ENCODE measurements around the gene GNB4. TPM values are rescaled to one million over a fixed set of nuclear protein-coding genes. Genes with fewer than 3 reads are reported as not detected.

GNB4 gene
- polyA plus RNA-seq, 1 of the 3 experiments (the other 2 are of a cell fraction), result 8.7 TPM

GRCh38 chr3:179488213-179488612 lies 36.9 kb upstream of the GNB4 start:
- no peaks in the 10 kb centered on the region for H3K27me3 ChIP-seq (ENCODE audit: insufficient read depth)
- no peaks in the 10 kb centered on the region for H4K20me1 ChIP-seq (ENCODE audit: insufficient read depth)
- 0 out of 2 replicates have a peak, but pooled peaks cover 2% of the 10 kb centered on the region for H3K9me3 ChIP-seq
- POLR2A ChIA-PET, result no interaction called here
- CTCF ChIA-PET, result no interaction called here
- no peaks in the 10 kb centered on the region for H3K79me2 ChIP-seq (ENCODE audit: insufficient read depth)
- H3F3A ChIP-seq (replicated peaks; ENCODE audit: insufficient read depth), result no peaks in the 10 kb centered on the region
- H3K27ac ChIP-seq (ENCODE audit: low read depth in 2 of 2, low read length in 1 of 2), result no peak overlapping the region
- H3K36me3 ChIP-seq (replicated peaks in 1 of 2; ENCODE audit: control insufficient read depth in 1 of 2, insufficient read depth in 2 of 2, low read length in 1 of 2), result no peaks in the 10 kb centered on the region
- no peaks in the 10 kb centered on the region for H3K9me2 ChIP-seq
- H3K4me1 ChIP-seq (ENCODE audit: control insufficient read depth in 1 of 2, insufficient read depth in 2 of 2, low read depth in 1 of 2, low read length in 1 of 2), result no peaks in the 10 kb centered on the region
- H3K4me3 ChIP-seq (ENCODE audit: low read depth in 2 of 2, low read length in 1 of 2), result no peak overlapping the region
- TF ChIP-seq CHD2 (IDR thresholded peaks at IDR 0.05; ENCODE audit: low read length, partially characterized antibody) (no peak), YY1 (IDR thresholded peaks at IDR 0.05; ENCODE audit: low read depth) (no peak), NFIC (IDR thresholded peaks at IDR 0.05; ENCODE audit: borderline replicate concordance) (no peak), FOSL2 (IDR thresholded peaks at IDR 0.05; ENCODE audit: borderline replicate concordance, low read depth) (no peak), USF2 (IDR thresholded peaks at IDR 0.05; ENCODE audit: borderline replicate concordance, low read depth, low read length) (no peak), ELF1 (IDR thresholded peaks at IDR 0.05) (no peak), MAX (IDR thresholded peaks at IDR 0.05; ENCODE audit: low read depth) (no peak)
- no peak overlapping the region for H3K4me2 ChIP-seq
- no peak overlapping the region for H2AFZ ChIP-seq (ENCODE audit: low read depth)
- H3K9ac ChIP-seq, result no peak overlapping the region
- no peak for DNase-seq

GRCh38 chr3:179486806-179487205 lies 35.5 kb upstream of the GNB4 start:
- TF ChIP-seq POLR2AphosphoS5 (IDR thresholded peaks at IDR 0.05; ENCODE audit: low read depth, low read length), result no peak
- no peak for TF ChIP-seq JUND (IDR thresholded peaks at IDR 0.05)
- TF ChIP-seq RXRA (IDR thresholded peaks at IDR 0.05; ENCODE audit: borderline replicate concordance, low read depth), result no peak
- TF ChIP-seq CTCF (IDR thresholded peaks at IDR 0.05), result no peak
- no peak for TF ChIP-seq ELF1 (IDR thresholded peaks at IDR 0.05)
- no peak for TF ChIP-seq FOXM1 (IDR thresholded peaks at IDR 0.05; ENCODE audit: low read depth)
- no peak for TF ChIP-seq REST (IDR thresholded peaks at IDR 0.05; ENCODE audit: low read depth, low read length)
- TF ChIP-seq SIN3A (IDR thresholded peaks at IDR 0.05; ENCODE audit: borderline replicate concordance, low read depth, low read length), result no peak
- no peak for TF ChIP-seq MXI1 (IDR thresholded peaks at IDR 0.05; ENCODE audit: low read depth, low read length)
- POLR2A ChIA-PET, result no interaction called here
- no peak overlapping the region for H3K4me2 ChIP-seq
- H3K9me2 ChIP-seq, result no peaks in the 10 kb centered on the region
- no peak overlapping the region for H3K4me3 ChIP-seq (ENCODE audit: low read depth in 2 of 2, low read length in 1 of 2)
- H3K27ac ChIP-seq (ENCODE audit: low read depth in 2 of 2, low read length in 1 of 2), result no peak overlapping the region
- H3K9me3 ChIP-seq, result no peaks in the 10 kb centered on the region
- H3K9ac ChIP-seq, result no peak overlapping the region
- no peak for DNase-seq
- no peaks in the 10 kb centered on the region for H3K4me1 ChIP-seq (ENCODE audit: control insufficient read depth in 1 of 2, insufficient read depth in 2 of 2, low read depth in 1 of 2, low read length in 1 of 2)
- H3K79me2 ChIP-seq (ENCODE audit: insufficient read depth), result no peaks in the 10 kb centered on the region
- no peaks in the 10 kb centered on the region for H3F3A ChIP-seq (replicated peaks; ENCODE audit: insufficient read depth)
- H3K27me3 ChIP-seq (ENCODE audit: insufficient read depth), result no peaks in the 10 kb centered on the region
- WGBS (ENCODE audit: low lambda C conversion rate), result 67% methylated on average over 3 of the region's 3 CpGs
- no peaks in the 10 kb centered on the region for H3K36me3 ChIP-seq (replicated peaks in 1 of 2; ENCODE audit: control insufficient read depth in 1 of 2, insufficient read depth in 2 of 2, low read length in 1 of 2)
- no peak overlapping the region for H2AFZ ChIP-seq (ENCODE audit: low read depth)
- no peaks in the 10 kb centered on the region for H4K20me1 ChIP-seq (ENCODE audit: insufficient read depth)
- CTCF ChIA-PET, result interaction anchor here (0.7 kb wide), 1 partner anchor 472 kb away, joined by 4 read pairs; no protein-coding TSS in a partner anchor
